H9 (cell line): ENCODE measurements around the gene TRPV3. TPM values are rescaled to one million over a fixed set of nuclear protein-coding genes. Genes with fewer than 3 reads are reported as not detected.

Experiments
- DNase-seq: peaks from one replicate; pipeline ENCODE4 v3.0.0-alpha.2; 2017
- H2AFZ ChIP-seq: one replicate; pipeline ENCODE4 v1.6.1; 2013; ENCODE audit warnings: mild to moderate bottlenecking, low read length, control low read depth, moderate library complexity
- H2AK5ac ChIP-seq: 2 replicates; pipeline ENCODE4 v1.6.1; 2013; ENCODE audit warnings: low read length, control low read depth, mixed read lengths; ENCODE audit not compliant: insufficient read length
- H2BK120ac ChIP-seq: one replicate; pipeline ENCODE4 v1.6.1; 2013; ENCODE audit warnings: low read depth, mild to moderate bottlenecking, low read length, control low read depth, inconsistent platforms; ENCODE audit not compliant: poor library complexity, severe bottlenecking
- H2BK12ac ChIP-seq: 2 replicates; pipeline ENCODE4 v1.6.1; 2013; ENCODE audit warnings: low read length, control low read depth, mixed read lengths, low read depth; ENCODE audit not compliant: insufficient read length
- H2BK15ac ChIP-seq: 2 replicates; pipeline ENCODE4 v1.6.1; 2013; ENCODE audit warnings: low read depth, low read length, control low read depth
- H2BK20ac ChIP-seq: one replicate; pipeline ENCODE4 v1.6.1; 2013; ENCODE audit warnings: low read depth, mild to moderate bottlenecking, low read length, control low read depth, inconsistent platforms; ENCODE audit not compliant: poor library complexity, severe bottlenecking
- H2BK5ac ChIP-seq: 2 replicates; pipeline ENCODE4 v1.6.1; 2013; ENCODE audit warnings: low read length, control low read depth, mixed read lengths; ENCODE audit not compliant: insufficient read length
- H3K14ac ChIP-seq: 2 replicates; pipeline ENCODE4 v1.6.1; 2013; ENCODE audit warnings: low read length, control low read depth; ENCODE audit not compliant: insufficient read depth
- H3K18ac ChIP-seq: 2 replicates; pipeline ENCODE4 v1.6.1; 2013; ENCODE audit warnings: low read depth, mild to moderate bottlenecking, mixed read lengths, low read length, control low read depth; ENCODE audit not compliant: insufficient read length
- H3K23ac ChIP-seq: 2 replicates; pipeline ENCODE4 v1.6.1; 2013; ENCODE audit warnings: low read length, control low read depth, mixed read lengths, low read depth; ENCODE audit not compliant: insufficient read length
- H3K23me2 ChIP-seq: 2 replicates; pipeline ENCODE4 v1.6.1; 2013; ENCODE audit warnings: low read depth, mild to moderate bottlenecking, mixed read lengths, low read length, control low read depth; ENCODE audit not compliant: insufficient read length, poor library complexity, severe bottlenecking
- H3K27ac ChIP-seq: 2 replicates; pipeline ENCODE4 v1.5.1; 2013; ENCODE audit warnings: low read length, control low read depth, mixed read lengths, low read depth; ENCODE audit not compliant: insufficient read length
- H3K27me3 ChIP-seq: 2 replicates; pipeline ENCODE4 v1.6.1; 2013; ENCODE audit warnings: low read length, control low read depth, inconsistent platforms; ENCODE audit not compliant: insufficient read depth
- H3K4ac ChIP-seq: 2 replicates; pipeline ENCODE4 v1.6.1; 2013; ENCODE audit warnings: low read depth, mild to moderate bottlenecking, control low read depth, inconsistent platforms, low read length, moderate library complexity
- H3K4me1 ChIP-seq: 2 replicates; pipeline ENCODE4 v1.6.1; 2013; ENCODE audit warnings: low read length, control low read depth, inconsistent platforms; ENCODE audit not compliant: insufficient read depth
- H3K4me2 ChIP-seq: 2 replicates; pipeline ENCODE4 v1.6.1; 2013; ENCODE audit warnings: low read length, control low read depth, mixed read lengths; ENCODE audit not compliant: insufficient read length, insufficient read depth
- H3K56ac ChIP-seq: 2 replicates; pipeline ENCODE4 v1.6.1; 2013; ENCODE audit warnings: low read depth, mild to moderate bottlenecking, mixed read lengths, low read length, control low read depth; ENCODE audit not compliant: insufficient read length
- H3K79me1 ChIP-seq: 2 replicates; pipeline ENCODE4 v1.6.1; 2013; ENCODE audit warnings: low read depth, mild to moderate bottlenecking, moderate library complexity, low read length, control low read depth, inconsistent platforms; ENCODE audit not compliant: insufficient read depth, poor library complexity, severe bottlenecking
- H3K79me2 ChIP-seq: 2 replicates; pipeline ENCODE4 v1.6.1; 2013; ENCODE audit warnings: low read length, control low read depth, inconsistent platforms; ENCODE audit not compliant: insufficient read depth
- H3K9ac ChIP-seq: 2 replicates; pipeline ENCODE4 v1.6.1; 2013; ENCODE audit warnings: low read length, control low read depth, mixed read lengths; ENCODE audit not compliant: insufficient read length; ENCODE audit errors: extremely low read depth
- H3K9me3 ChIP-seq: one replicate; pipeline ENCODE4 v1.6.1; 2013; ENCODE audit warnings: low read depth, low read length, inconsistent platforms; ENCODE audit not compliant: control insufficient read depth
- H3T11ph ChIP-seq: one replicate; pipeline ENCODE4 v1.6.1; 2013; ENCODE audit warnings: mild to moderate bottlenecking, low read length, control low read depth, inconsistent platforms
- H4K20me1 ChIP-seq: one replicate; pipeline ENCODE4 v1.6.1; 2013; ENCODE audit not compliant: control insufficient read depth, insufficient read length, insufficient read depth
- H4K5ac ChIP-seq: 2 replicates; pipeline ENCODE4 v1.6.1; 2013; ENCODE audit warnings: low read depth, mild to moderate bottlenecking, mixed read lengths, low read length, control low read depth; ENCODE audit not compliant: insufficient read length
- H4K8ac ChIP-seq: replicated peaks from 2 replicates; pipeline ENCODE4 v1.6.1; 2013; ENCODE audit warnings: low read length, control low read depth, mixed read lengths, low read depth; ENCODE audit not compliant: insufficient read length
- H4K91ac ChIP-seq: 2 replicates; pipeline ENCODE4 v1.6.1; 2013; ENCODE audit warnings: low read depth, mild to moderate bottlenecking, moderate library complexity, mixed read lengths, low read length, control low read depth; ENCODE audit not compliant: insufficient read length
- H3K27ac Mint-ChIP-seq, 3 experiments: 2 replicates in 2 of 3; 3 replicates in 1 of 3; pipeline ENCODE4 v1.8.0; 2020 to 2021; ENCODE audit warnings: mixed read lengths in 3 of 3, mild to moderate bottlenecking in 1 of 3, moderate library complexity in 1 of 3
- H3K27me3 Mint-ChIP-seq: 2 replicates; pipeline ENCODE4 v1.8.0; 2021; ENCODE audit warnings: low read depth, mild to moderate bottlenecking, moderate library complexity, mixed read lengths
- H3K36me3 Mint-ChIP-seq, 3 experiments: 2 replicates in 2 of 3; 3 replicates in 1 of 3; pipeline ENCODE4 v1.8.0; 2020 to 2021; ENCODE audit warnings: low read depth in 3 of 3, mixed read lengths in 3 of 3; ENCODE audit not compliant: insufficient read depth in 1 of 3
- H3K4me1 Mint-ChIP-seq, 2 experiments: 2 replicates each; pipeline ENCODE4 v1.8.0; 2020; ENCODE audit warnings: mixed read lengths in 2 of 2
- H3K4me3 Mint-ChIP-seq, 2 experiments: 2 replicates in 1 of 2; 3 replicates in 1 of 2; pipeline ENCODE4 v1.8.0; 2020 to 2021; ENCODE audit warnings: mild to moderate bottlenecking in 2 of 2, mixed read lengths in 2 of 2, moderate library complexity in 1 of 2
- H3K9me3 Mint-ChIP-seq, 2 experiments: 2 replicates in 1 of 2; 3 replicates in 1 of 2; pipeline ENCODE4 v1.8.0; 2020; ENCODE audit warnings: mild to moderate bottlenecking in 2 of 2, mixed read lengths in 2 of 2, moderate library complexity in 1 of 2
- CTCF ChIP-seq: fragments of 200-600 bp; sonication (generic); conservative IDR thresholded peaks from 3 replicates; pipeline ENCODE4 v1.8.0; 2021; ENCODE audit warnings: antibody characterized with exemption, mild to moderate bottlenecking
- WGBS: extraction: QIAGEN DNeasy Blood & Tissue Kit; methylation state at CpG from one replicate; pipeline ENCODE4 v1.1.7; 2013; ENCODE audit warnings: missing lambda C conversion rate, low lambda C conversion rate, mixed read lengths; ENCODE audit not compliant: insufficient read length; ENCODE audit errors: extremely low coverage; 5-methylcytosine and 5-hydroxymethylcytosine counted together
- total RNA-seq: library from RNA; stranded (reverse); gene quantifications from 2 replicates; pipeline ENCODE4 v1.2.1, GENCODE V29; 2021

TRPV3 gene
- total RNA-seq, 1 experiment from 2014 or later: 0.63 TPM

GRCh38 chr17:3573246-3574100 lies 15.9 kb upstream of the TRPV3 start:
- no peaks in the 10 kb centered on the region for H3K79me1 ChIP-seq
- H3K14ac ChIP-seq: no peak overlapping the region
- H3K23me2 ChIP-seq: no peaks in the 10 kb centered on the region
- H2BK15ac ChIP-seq: no peak overlapping the region
- H3K4me1 ChIP-seq: no peaks in the 10 kb centered on the region
- H4K20me1 ChIP-seq: no peaks in the 10 kb centered on the region
- WGBS: no CpG with 5 or more reads among the region's 22 CpGs
- Mint-ChIP-seq H3K4me3 (no peak overlapping the region), H3K27me3 (no peaks in the 10 kb centered on the region), H3K9me3 (no peaks in the 10 kb centered on the region), H3K36me3 (peaks cover 7 to 31% (median 12%) of the 10 kb centered on the region in 3 experiments; a peak in 6 of 7 replicates), H3K4me1 (no peaks in the 10 kb centered on the region), H3K27ac (no peak overlapping the region)
- H3K79me2 ChIP-seq: no peaks in the 10 kb centered on the region
- no peaks in the 10 kb centered on the region for H3K9me3 ChIP-seq
- no peak overlapping the region for H3T11ph ChIP-seq
- H2BK20ac ChIP-seq: no peak overlapping the region
- H2AFZ ChIP-seq: no peak overlapping the region
- H3K23ac ChIP-seq: no peak overlapping the region
- no peak overlapping the region for H3K9ac ChIP-seq
- no peak overlapping the region for H2BK5ac ChIP-seq
- no peak overlapping the region for H2BK120ac ChIP-seq
- no peak overlapping the region for H3K4ac ChIP-seq
- H2BK12ac ChIP-seq: no peak overlapping the region
- H3K27me3 ChIP-seq: no peaks in the 10 kb centered on the region
- TF ChIP-seq CTCF: no peak
- no peak overlapping the region for H4K8ac ChIP-seq
- no peak overlapping the region for H3K18ac ChIP-seq
- H3K4me2 ChIP-seq: no peak overlapping the region
- no peak overlapping the region for H3K27ac ChIP-seq
- DNase-seq: no peak
- no peak overlapping the region for H4K91ac ChIP-seq
- no peak overlapping the region for H3K56ac ChIP-seq
- no peak overlapping the region for H4K5ac ChIP-seq
- no peak overlapping the region for H2AK5ac ChIP-seq
